HepG2 (cell line): ENCODE results near the gene PPP1R13B. TPM values are rescaled to one million over a fixed set of nuclear protein-coding genes. Genes with fewer than 3 reads are reported as not detected.

Source experiments
- GPN1 ChIP-seq: sonication (generic); formaldehyde crosslinking; IDR thresholded peaks from 2 replicates; pipeline ENCODE4 v1.5.1; 2020; ENCODE audit warnings: missing genetic modification reagents, borderline replicate concordance
- HNRNPL ChIP-seq: fragments of 200-400 bp; formaldehyde crosslinking; IDR thresholded peaks from 2 replicates; pipeline ENCODE4 v1.6.1; 2017; ENCODE audit warnings: mild to moderate bottlenecking, low read depth, low read length
- ISX ChIP-seq: sonication (generic); formaldehyde crosslinking; conservative IDR thresholded peaks from 2 replicates; pipeline ENCODE4 v1.5.0; 2020; ENCODE audit warnings: missing genetic modification reagents
- KDM3A ChIP-seq: IDR thresholded peaks from 2 replicates; pipeline ENCODE4 v1.6.1; 2018; ENCODE audit warnings: low read depth, missing compliant biosample characterization
- RFX5 ChIP-seq: IDR thresholded peaks from 2 replicates; pipeline ENCODE4 v1.6.1; 2011; ENCODE audit warnings: low read depth, low read length, improper control_type of control experiment
- SOX5 ChIP-seq: IDR thresholded peaks from 2 replicates; pipeline ENCODE4 v1.6.1; 2016; ENCODE audit warnings: borderline replicate concordance
- SOX6 ChIP-seq, 2 experiments: fragments of 450-650 bp in 1 of 2; sonication (generic) in 1 of 2; formaldehyde crosslinking in 1 of 2; IDR thresholded peaks; 2 replicates each; pipeline versions ENCODE4 v1.4.0 to v1.6.1; 2017 to 2020; ENCODE audit warnings: antibody characterized with exemption in 1 of 2, mild to moderate bottlenecking in 1 of 2, missing genetic modification reagents in 1 of 2
- SYNCRIP ChIP-seq: fragments of 200-400 bp; formaldehyde crosslinking; IDR thresholded peaks from 2 replicates; pipeline ENCODE4 v1.6.1; 2018; ENCODE audit warnings: mild to moderate bottlenecking, low read depth, low read length; ENCODE audit not compliant: insufficient read depth
- TBX3 ChIP-seq: fragments of 450-650 bp; IDR thresholded peaks from 2 replicates; pipeline ENCODE4 v1.6.1; 2017; ENCODE audit warnings: antibody characterized with exemption, mild to moderate bottlenecking, inconsistent platforms, borderline replicate concordance
- ZFP90 ChIP-seq: sonication (generic); formaldehyde crosslinking; IDR thresholded peaks from 2 replicates; pipeline ENCODE4 v1.8.0; 2022; ENCODE audit warnings: missing genetic modification reagents, mild to moderate bottlenecking, inconsistent platforms, borderline replicate concordance
- ZNF207 ChIP-seq: fragments of 450-650 bp; IDR thresholded peaks from 2 replicates; pipeline ENCODE4 v1.6.1; 2016; ENCODE audit warnings: antibody characterized with exemption, borderline replicate concordance
- ZNF235 ChIP-seq: sonication (generic); formaldehyde crosslinking; IDR thresholded peaks from 2 replicates; pipeline ENCODE4 v1.8.1; 2023; ENCODE audit warnings: mild to moderate bottlenecking, missing genetic modification reagents, borderline replicate concordance
- ZNF460 ChIP-seq: sonication (generic); formaldehyde crosslinking; IDR thresholded peaks from 2 replicates; pipeline ENCODE4 v1.5.1; 2020; ENCODE audit warnings: missing genetic modification reagents, mild to moderate bottlenecking, borderline replicate concordance
- ZNF543 ChIP-seq: sonication (generic); formaldehyde crosslinking; IDR thresholded peaks from 2 replicates; pipeline ENCODE4 v1.4.0; 2020; ENCODE audit warnings: mild to moderate bottlenecking, missing genetic modification reagents
- ZNF550 ChIP-seq: sonication (generic); formaldehyde crosslinking; IDR thresholded peaks from 2 replicates; pipeline ENCODE4 v1.4.0; 2020; ENCODE audit warnings: mild to moderate bottlenecking, missing genetic modification reagents, borderline replicate concordance
- ZNF556 ChIP-seq: sonication (generic); formaldehyde crosslinking; IDR thresholded peaks from 2 replicates; pipeline ENCODE4 v1.4.0; 2020; ENCODE audit warnings: mild to moderate bottlenecking, missing genetic modification reagents, borderline replicate concordance
- ZNF644 ChIP-seq: IDR thresholded peaks from 2 replicates; pipeline ENCODE4 v1.6.1; 2016; ENCODE audit warnings: low read depth
- polyA plus RNA-seq, 8 experiments: library from polyadenylated mRNA; depleted of rRNA in 3 of 8; stranded (reverse) in 7 of 8; unstranded in 1 of 8; fragments of >200 nt; fragmentation: Illumina TruSeq in 4 of 8; extraction: Trizol in 4 of 8; gene quantifications; 2 replicates each; pipeline versions ENCODE4 v1.2.1 to v1.2.3, GENCODE V29; 2011 to 2016; ENCODE audit warnings: low read depth in 4 of 8, missing spikeins in 1 of 8, mixed read lengths in 1 of 8; ENCODE audit not compliant: insufficient read depth in 1 of 8
- total RNA-seq, 5 experiments: library from RNA; depleted of rRNA; stranded (reverse); fragments of >200 nt; fragmentation: Illumina TruSeq; extraction: Trizol; gene quantifications; 2 replicates each; pipeline ENCODE4 v1.2.3, GENCODE V29; 2016; ENCODE audit warnings: low read depth in 1 of 5
- TF ChIP-seq, protein P1 (sequence below): IDR thresholded peaks from 2 replicates; pipeline ENCODE4 v1.6.1; 2016; ENCODE audit warnings: mild to moderate bottlenecking, missing biosample characterization, missing genetic modification reagents
- TF ChIP-seq, protein P2 (sequence below): sonication (generic); formaldehyde crosslinking; IDR thresholded peaks from 2 replicates; pipeline ENCODE4 v1.8.1; 2022; ENCODE audit warnings: low read depth, mild to moderate bottlenecking, missing genetic modification reagents
- TF ChIP-seq, protein P3 (sequence below): sonication (generic); formaldehyde crosslinking; conservative IDR thresholded peaks from 2 replicates; pipeline ENCODE4 v1.4.0; 2020; ENCODE audit warnings: missing genetic modification reagents
- TF ChIP-seq, protein P4 (sequence below): sonication (generic); formaldehyde crosslinking; conservative IDR thresholded peaks from 2 replicates; pipeline ENCODE4 v1.4.0; 2020; ENCODE audit warnings: missing genetic modification reagents
- TF ChIP-seq, protein P5 (sequence below): sonication (generic); formaldehyde crosslinking; IDR thresholded peaks from 2 replicates; pipeline ENCODE4 v1.4.0; 2020; ENCODE audit warnings: low read depth, mild to moderate bottlenecking, missing genetic modification reagents

Gene PPP1R13B
- total and polyA plus RNA-seq, 2 of the 13 experiments (the other 11 are each of a cell fraction or from before 2014, with no cell fraction given), result 4.6 to 9.4 TPM

DNA sequence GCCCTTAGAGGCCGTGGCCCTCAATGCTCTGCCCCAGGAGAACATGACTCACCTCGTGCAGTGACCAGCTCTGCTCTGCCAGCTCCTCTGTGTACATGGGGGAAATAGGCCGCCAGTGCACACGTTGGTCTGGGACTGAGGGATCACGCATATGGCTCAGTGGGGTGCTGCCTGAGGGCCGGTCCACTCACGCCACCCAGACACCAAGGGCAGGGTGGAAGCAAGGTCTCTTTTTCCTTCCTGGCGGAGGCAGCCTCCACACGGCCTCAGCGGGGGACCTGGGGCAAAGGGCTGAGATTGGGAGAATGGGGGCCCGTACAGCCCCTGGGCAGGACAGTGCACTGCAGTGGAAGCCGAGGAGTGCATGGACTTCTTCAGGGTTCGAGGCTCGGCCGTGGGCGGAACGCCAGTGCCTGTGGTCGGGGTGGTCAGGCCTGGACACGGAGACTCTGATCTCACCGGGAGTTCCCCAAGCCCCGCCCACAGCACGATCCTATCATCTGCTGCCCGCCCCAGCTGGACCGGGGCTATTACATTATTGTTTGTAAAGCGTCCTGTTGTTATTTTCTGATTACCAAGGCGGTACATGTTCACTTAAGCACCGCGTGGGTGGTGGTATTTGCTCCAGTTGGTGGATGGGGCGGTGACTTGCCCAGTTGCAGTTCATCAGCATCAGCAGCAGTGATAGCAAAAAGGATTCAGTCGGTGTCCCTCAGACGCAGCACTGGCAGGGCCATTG is 42.1 kb upstream of the PPP1R13B start (continued):
- TF ChIP-seq ZNF235 (CRISPR knock-in tag) (no peak), ZFP90 (CRISPR knock-in tag) (peak; percentile 85; the same call in 1 of the 2 replicates), ZNF460 (CRISPR knock-in tag) (no peak), RFX5 (no peak), KDM3A (CRISPR knock-in tag) (no peak), ISX (no peak), ZNF550 (CRISPR knock-in tag) (no peak), SOX6 (IDR thresholded peaks at IDR 0.05) (no peak), SOX6 (CRISPR knock-in tag; IDR thresholded peaks at IDR 0.05) (peak; percentile 48; the same call in 1 of the 2 replicates), SOX5 (no peak), SYNCRIP (no peak), ZNF543 (CRISPR knock-in tag) (peak; percentile 72; the same call in 1 of the 2 replicates), TBX3 (no peak; the same call in 1 of the 2 replicates), GPN1 (CRISPR knock-in tag) (no peak), HNRNPL (peak; percentile 77; the same call in 1 of the 2 replicates), ZNF207 (no peak), ZNF644 (CRISPR knock-in tag) (no peak), ZNF556 (CRISPR knock-in tag) (peak; percentile 29; the same call in 1 of the 2 replicates)
- TF ChIP-seq, protein P1, sequence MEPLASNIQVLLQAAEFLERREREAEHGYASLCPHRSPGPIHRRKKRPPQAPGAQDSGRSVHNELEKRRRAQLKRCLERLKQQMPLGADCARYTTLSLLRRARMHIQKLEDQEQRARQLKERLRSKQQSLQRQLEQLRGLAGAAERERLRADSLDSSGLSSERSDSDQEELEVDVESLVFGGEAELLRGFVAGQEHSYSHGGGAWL (CRISPR knock-in tag), result peak; percentile 84
- TF ChIP-seq, protein P2, sequence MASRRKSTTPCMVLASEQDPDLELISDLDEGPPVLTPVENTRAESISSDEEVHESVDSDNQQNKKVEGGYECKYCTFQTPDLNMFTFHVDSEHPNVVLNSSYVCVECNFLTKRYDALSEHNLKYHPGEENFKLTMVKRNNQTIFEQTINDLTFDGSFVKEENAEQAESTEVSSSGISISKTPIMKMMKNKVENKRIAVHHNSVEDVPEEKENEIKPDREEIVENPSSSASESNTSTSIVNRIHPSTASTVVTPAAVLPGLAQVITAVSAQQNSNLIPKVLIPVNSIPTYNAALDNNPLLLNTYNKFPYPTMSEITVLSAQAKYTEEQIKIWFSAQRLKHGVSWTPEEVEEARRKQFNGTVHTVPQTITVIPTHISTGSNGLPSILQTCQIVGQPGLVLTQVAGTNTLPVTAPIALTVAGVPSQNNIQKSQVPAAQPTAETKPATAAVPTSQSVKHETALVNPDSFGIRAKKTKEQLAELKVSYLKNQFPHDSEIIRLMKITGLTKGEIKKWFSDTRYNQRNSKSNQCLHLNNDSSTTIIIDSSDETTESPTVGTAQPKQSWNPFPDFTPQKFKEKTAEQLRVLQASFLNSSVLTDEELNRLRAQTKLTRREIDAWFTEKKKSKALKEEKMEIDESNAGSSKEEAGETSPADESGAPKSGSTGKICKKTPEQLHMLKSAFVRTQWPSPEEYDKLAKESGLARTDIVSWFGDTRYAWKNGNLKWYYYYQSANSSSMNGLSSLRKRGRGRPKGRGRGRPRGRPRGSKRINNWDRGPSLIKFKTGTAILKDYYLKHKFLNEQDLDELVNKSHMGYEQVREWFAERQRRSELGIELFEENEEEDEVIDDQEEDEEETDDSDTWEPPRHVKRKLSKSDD (CRISPR knock-in tag), result no peak
- TF ChIP-seq, protein P3, sequence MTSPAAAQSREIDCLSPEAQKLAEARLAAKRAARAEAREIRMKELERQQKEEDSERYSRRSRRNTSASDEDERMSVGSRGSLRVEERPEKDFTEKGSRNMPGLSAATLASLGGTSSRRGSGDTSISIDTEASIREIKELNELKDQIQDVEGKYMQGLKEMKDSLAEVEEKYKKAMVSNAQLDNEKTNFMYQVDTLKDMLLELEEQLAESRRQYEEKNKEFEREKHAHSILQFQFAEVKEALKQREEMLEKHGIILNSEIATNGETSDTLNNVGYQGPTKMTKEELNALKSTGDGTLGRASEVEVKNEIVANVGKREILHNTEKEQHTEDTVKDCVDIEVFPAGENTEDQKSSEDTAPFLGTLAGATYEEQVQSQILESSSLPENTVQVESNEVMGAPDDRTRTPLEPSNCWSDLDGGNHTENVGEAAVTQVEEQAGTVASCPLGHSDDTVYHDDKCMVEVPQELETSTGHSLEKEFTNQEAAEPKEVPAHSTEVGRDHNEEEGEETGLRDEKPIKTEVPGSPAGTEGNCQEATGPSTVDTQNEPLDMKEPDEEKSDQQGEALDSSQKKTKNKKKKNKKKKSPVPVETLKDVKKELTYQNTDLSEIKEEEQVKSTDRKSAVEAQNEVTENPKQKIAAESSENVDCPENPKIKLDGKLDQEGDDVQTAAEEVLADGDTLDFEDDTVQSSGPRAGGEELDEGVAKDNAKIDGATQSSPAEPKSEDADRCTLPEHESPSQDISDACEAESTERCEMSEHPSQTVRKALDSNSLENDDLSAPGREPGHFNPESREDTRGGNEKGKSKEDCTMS (CRISPR knock-in tag), result no peak
- TF ChIP-seq, protein P4, sequence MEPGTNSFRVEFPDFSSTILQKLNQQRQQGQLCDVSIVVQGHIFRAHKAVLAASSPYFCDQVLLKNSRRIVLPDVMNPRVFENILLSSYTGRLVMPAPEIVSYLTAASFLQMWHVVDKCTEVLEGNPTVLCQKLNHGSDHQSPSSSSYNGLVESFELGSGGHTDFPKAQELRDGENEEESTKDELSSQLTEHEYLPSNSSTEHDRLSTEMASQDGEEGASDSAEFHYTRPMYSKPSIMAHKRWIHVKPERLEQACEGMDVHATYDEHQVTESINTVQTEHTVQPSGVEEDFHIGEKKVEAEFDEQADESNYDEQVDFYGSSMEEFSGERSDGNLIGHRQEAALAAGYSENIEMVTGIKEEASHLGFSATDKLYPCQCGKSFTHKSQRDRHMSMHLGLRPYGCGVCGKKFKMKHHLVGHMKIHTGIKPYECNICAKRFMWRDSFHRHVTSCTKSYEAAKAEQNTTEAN (CRISPR knock-in tag), result no peak
- TF ChIP-seq, protein P5, sequence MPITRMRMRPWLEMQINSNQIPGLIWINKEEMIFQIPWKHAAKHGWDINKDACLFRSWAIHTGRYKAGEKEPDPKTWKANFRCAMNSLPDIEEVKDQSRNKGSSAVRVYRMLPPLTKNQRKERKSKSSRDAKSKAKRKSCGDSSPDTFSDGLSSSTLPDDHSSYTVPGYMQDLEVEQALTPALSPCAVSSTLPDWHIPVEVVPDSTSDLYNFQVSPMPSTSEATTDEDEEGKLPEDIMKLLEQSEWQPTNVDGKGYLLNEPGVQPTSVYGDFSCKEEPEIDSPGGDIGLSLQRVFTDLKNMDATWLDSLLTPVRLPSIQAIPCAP (CRISPR knock-in tag), result no peak
